ENCODE measurements around the gene CNRIP1. TPM values are rescaled to one million over a fixed set of nuclear protein-coding genes. Genes with fewer than 3 reads are reported as not detected.

CNRIP1 gene
- total RNA-seq, 4 donors from 2014 or later = 23.5 to 44.4 (median 29.8) TPM

GRCh38 chr2:68345129-68345875, 25.6 kb upstream of the CNRIP1 start:
- intact Hi-C loops (cut with DNase I) = no loop called here
- WGBS = 86% methylated on average over 9 of the region's 9 CpGs
- DNase-seq (ENCODE audit: extremely low spot score) = no peak
- peaks cover 0 to 10% (median 0%) of the 10 kb centered on the region in 4 donors for H3K27me3 ChIP-seq
- H3K4me3 ChIP-seq = no peak overlapping the region
- no peaks in the 10 kb centered on the region for H3K36me3 ChIP-seq
- no peaks in the 10 kb centered on the region for H3K9me3 ChIP-seq
- no peaks in the 10 kb centered on the region for H3K4me1 ChIP-seq
- TF ChIP-seq, protein P1, sequence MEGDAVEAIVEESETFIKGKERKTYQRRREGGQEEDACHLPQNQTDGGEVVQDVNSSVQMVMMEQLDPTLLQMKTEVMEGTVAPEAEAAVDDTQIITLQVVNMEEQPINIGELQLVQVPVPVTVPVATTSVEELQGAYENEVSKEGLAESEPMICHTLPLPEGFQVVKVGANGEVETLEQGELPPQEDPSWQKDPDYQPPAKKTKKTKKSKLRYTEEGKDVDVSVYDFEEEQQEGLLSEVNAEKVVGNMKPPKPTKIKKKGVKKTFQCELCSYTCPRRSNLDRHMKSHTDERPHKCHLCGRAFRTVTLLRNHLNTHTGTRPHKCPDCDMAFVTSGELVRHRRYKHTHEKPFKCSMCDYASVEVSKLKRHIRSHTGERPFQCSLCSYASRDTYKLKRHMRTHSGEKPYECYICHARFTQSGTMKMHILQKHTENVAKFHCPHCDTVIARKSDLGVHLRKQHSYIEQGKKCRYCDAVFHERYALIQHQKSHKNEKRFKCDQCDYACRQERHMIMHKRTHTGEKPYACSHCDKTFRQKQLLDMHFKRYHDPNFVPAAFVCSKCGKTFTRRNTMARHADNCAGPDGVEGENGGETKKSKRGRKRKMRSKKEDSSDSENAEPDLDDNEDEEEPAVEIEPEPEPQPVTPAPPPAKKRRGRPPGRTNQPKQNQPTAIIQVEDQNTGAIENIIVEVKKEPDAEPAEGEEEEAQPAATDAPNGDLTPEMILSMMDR (IDR thresholded peaks at IDR 0.05) = no peak
- TF ChIP-seq POLR2A (IDR thresholded peaks at IDR 0.05; ENCODE audit: low read depth) = no peak
- no peak for TF ChIP-seq EP300 (IDR thresholded peaks at IDR 0.05)
- no peak overlapping the region for H3K27ac ChIP-seq (replicated peaks in 1 of 4)

GRCh38 chr2:68344031-68344430, 24.3 kb upstream of the CNRIP1 start:
- 70% methylated on average over 1 of the region's 1 CpG for WGBS
- Histone ChIP-seq H3K9me3 (no peaks in the 10 kb centered on the region), H3K27me3 (peaks cover 0 to 10% (median 0%) of the 10 kb centered on the region in 4 donors), H3K4me1 (no peaks in the 10 kb centered on the region), H3K4me3 (no peak overlapping the region), H3K36me3 (no peaks in the 10 kb centered on the region), H3K27ac (replicated peaks in 1 of 4) (no peak overlapping the region)
- no peak for DNase-seq (ENCODE audit: extremely low spot score)
- no peak for TF ChIP-seq POLR2A (IDR thresholded peaks at IDR 0.05; ENCODE audit: low read depth)
- TF ChIP-seq POLR2AphosphoS5 (IDR thresholded peaks at IDR 0.05) = no peak
- TF ChIP-seq, protein P1 (IDR thresholded peaks at IDR 0.05) = no peak
- TF ChIP-seq EP300 (IDR thresholded peaks at IDR 0.05) = no peak
- intact Hi-C loops (cut with DNase I) = no loop called here

GRCh38 chr2:68342470-68342869, 22.7 kb upstream of the CNRIP1 start:
- WGBS = 79% methylated on average over 1 of the region's 1 CpG
- no peak for TF ChIP-seq POLR2AphosphoS5 (IDR thresholded peaks at IDR 0.05)
- TF ChIP-seq POLR2A (IDR thresholded peaks at IDR 0.05; ENCODE audit: low read depth) = no peak
- TF ChIP-seq EP300 (IDR thresholded peaks at IDR 0.05) = no peak
- TF ChIP-seq, protein P1 (IDR thresholded peaks at IDR 0.05) = no peak
- no peak for DNase-seq (ENCODE audit: extremely low spot score)
- intact Hi-C loops (cut with DNase I) = no loop called here
- H3K27me3 ChIP-seq = peaks cover 0 to 10% (median 0%) of the 10 kb centered on the region in 4 donors
- H3K4me1 ChIP-seq = no peaks in the 10 kb centered on the region
- H3K36me3 ChIP-seq = no peaks in the 10 kb centered on the region
- H3K27ac ChIP-seq (replicated peaks in 1 of 4) = no peak overlapping the region
- no peak overlapping the region for H3K4me3 ChIP-seq
- H3K9me3 ChIP-seq = no peaks in the 10 kb centered on the region

- WGBS = 75% methylated on average over 4 of the region's 4 CpGs
- intact Hi-C loops (cut with DNase I) = no loop called here
- Histone ChIP-seq H3K27ac (replicated peaks in 1 of 4) (no peak overlapping the region), H3K4me3 (no peak overlapping the region), H3K27me3 (peaks cover 0 to 10% (median 0%) of the 10 kb centered on the region in 4 donors), H3K4me1 (no peaks in the 10 kb centered on the region), H3K9me3 (no peaks in the 10 kb centered on the region), H3K36me3 (no peaks in the 10 kb centered on the region)
- no peak for DNase-seq (ENCODE audit: extremely low spot score)
- TF ChIP-seq, protein P1 (IDR thresholded peaks at IDR 0.05) = no peak
- TF ChIP-seq POLR2AphosphoS5 (IDR thresholded peaks at IDR 0.05) = no peak
- no peak for TF ChIP-seq EP300 (IDR thresholded peaks at IDR 0.05)
- TF ChIP-seq POLR2A (IDR thresholded peaks at IDR 0.05; ENCODE audit: low read depth) = no peak
These were observed 21.8 kb upstream of the CNRIP1 start for GRCh38 chr2:68341583-68341982.

- DNase-seq (ENCODE audit: extremely low spot score) = no peak
- TF ChIP-seq, protein P1 (IDR thresholded peaks at IDR 0.05) = no peak
- no peak for TF ChIP-seq EP300 (IDR thresholded peaks at IDR 0.05)
- TF ChIP-seq POLR2A (IDR thresholded peaks at IDR 0.05; ENCODE audit: low read depth) = no peak
- TF ChIP-seq POLR2AphosphoS5 (IDR thresholded peaks at IDR 0.05) = no peak
- WGBS = 99% methylated on average over 3 of the region's 3 CpGs
- no peaks in the 10 kb centered on the region for H3K4me1 ChIP-seq
- H3K4me3 ChIP-seq = no peak overlapping the region
- H3K27ac ChIP-seq (replicated peaks in 1 of 4) = no peak overlapping the region
- H3K9me3 ChIP-seq = no peaks in the 10 kb centered on the region
- intact Hi-C loops (cut with DNase I) = no loop called here
- no peaks in the 10 kb centered on the region for H3K36me3 ChIP-seq
- H3K27me3 ChIP-seq = peaks cover 0 to 10% (median 0%) of the 10 kb centered on the region in 4 donors
These were observed 21.2 kb upstream of the CNRIP1 start for GRCh38 chr2:68341062-68341329.
